ENCODE measurements around the gene NAT14. TPM values are rescaled to one million over a fixed set of nuclear protein-coding genes. Genes with fewer than 3 reads are reported as not detected.

NAT14 gene
- total and polyA plus RNA-seq, 7 experiments from 2014 or later: 1.7 to 12.8 (median 3.5) TPM

DNA sequence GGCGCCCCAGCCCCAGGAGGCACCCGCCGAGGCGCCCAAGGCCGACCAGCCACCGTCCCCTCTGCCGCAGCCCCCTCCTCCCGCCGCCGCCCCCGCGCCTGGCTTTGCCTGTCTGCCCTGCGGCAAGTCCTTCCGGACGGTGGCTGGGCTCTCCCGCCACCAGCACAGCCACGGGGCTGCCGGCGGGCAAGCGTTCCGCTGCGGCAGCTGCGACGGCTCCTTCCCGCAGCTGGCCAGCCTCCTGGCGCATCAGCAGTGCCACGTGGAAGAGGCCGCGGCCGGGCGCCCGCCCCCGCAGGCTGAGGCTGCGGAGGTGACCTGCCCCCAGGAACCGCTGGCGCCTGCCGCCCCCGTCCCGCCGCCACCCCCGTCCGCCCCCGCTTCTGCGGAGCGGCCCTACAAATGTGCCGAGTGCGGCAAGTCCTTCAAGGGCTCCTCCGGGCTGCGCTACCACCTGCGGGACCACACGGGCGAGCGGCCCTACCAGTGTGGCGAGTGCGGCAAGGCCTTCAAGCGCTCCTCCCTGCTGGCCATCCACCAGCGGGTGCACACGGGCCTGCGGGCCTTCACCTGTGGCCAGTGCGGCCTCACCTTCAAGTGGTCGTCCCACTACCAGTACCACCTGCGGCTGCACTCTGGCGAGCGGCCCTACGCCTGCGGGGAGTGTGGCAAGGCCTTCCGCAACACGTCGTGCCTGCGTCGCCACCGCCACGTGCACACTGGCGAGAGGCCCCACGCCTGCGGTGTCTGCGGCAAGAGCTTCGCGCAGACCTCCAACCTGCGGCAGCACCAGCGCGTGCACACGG, 2.6 kb upstream of the NAT14 start:
- H3K9me3 ChIP-seq (ENCODE audit: control insufficient read depth in 2 of 3, low read length in 3 of 3): no peaks in the 10 kb centered on the region
- no peaks in the 10 kb centered on the region for H3K27me3 ChIP-seq (ENCODE audit: control insufficient read depth in 2 of 2, insufficient read depth in 2 of 2, low read length in 2 of 2)
- peaks cover 0 to 21% (median 0%) of the 10 kb centered on the region in 3 experiments for H3K36me3 ChIP-seq (ENCODE audit: control insufficient read depth in 2 of 3, insufficient read depth in 3 of 3, low read length in 3 of 3)
- H3K27ac Mint-ChIP-seq: no peak overlapping the region
- peaks cover 17 to 22% of the 10 kb centered on the region in 2 donors for H3K4me1 ChIP-seq (ENCODE audit: control insufficient read depth in 2 of 2, insufficient read depth in 2 of 2, low read length in 2 of 2)
- ChIA-PET CTCF (no interaction called here), POLR2A (no interaction called here)
- DNase-seq (no peak), ATAC-seq (no peak)
- H3K27me3 Mint-ChIP-seq: no peaks in the 10 kb centered on the region
- no peak overlapping the region for H3K4me3 ChIP-seq (ENCODE audit: low read length)
- H3K4me3 Mint-ChIP-seq: peak overlapping the region in 1 of 10 donors; percentile 59
- no peak overlapping the region for H3K27ac ChIP-seq (ENCODE audit: low read depth, low read length)
- peaks cover 20 to 46% (median 28%) of the 10 kb centered on the region in 7 donors for H3K4me1 Mint-ChIP-seq
- intact Hi-C loops (cut with micrococcal nuclease): no loop called here
- peaks cover 0 to 2% (median 0%) of the 10 kb centered on the region in 11 donors for H3K9me3 Mint-ChIP-seq
- peaks cover 0 to 8% (median 1%) of the 10 kb centered on the region in 5 donors for H3K36me3 Mint-ChIP-seq

GRCh38 chr19:55482967-55483705, 1.9 kb upstream of the NAT14 start:
- Histone ChIP-seq H3K9me3 (ENCODE audit: control insufficient read depth in 2 of 3, low read length in 3 of 3) (no peaks in the 10 kb centered on the region), H3K4me1 (ENCODE audit: control insufficient read depth in 2 of 2, insufficient read depth in 2 of 2, low read length in 2 of 2) (peaks cover 12 to 15% of the 10 kb centered on the region in 2 donors), H3K27ac (ENCODE audit: low read depth, low read length) (no peak overlapping the region), H3K27me3 (ENCODE audit: control insufficient read depth in 2 of 2, insufficient read depth in 2 of 2, low read length in 2 of 2) (no peaks in the 10 kb centered on the region), H3K36me3 (ENCODE audit: control insufficient read depth in 2 of 3, insufficient read depth in 3 of 3, low read length in 3 of 3) (peaks cover 0 to 21% (median 0%) of the 10 kb centered on the region in 3 experiments), H3K4me3 (ENCODE audit: low read length) (no peak overlapping the region)
- ATAC-seq (no peak), DNase-seq (no peak)
- Mint-ChIP-seq H3K27me3 (no peaks in the 10 kb centered on the region), H3K27ac (no peak overlapping the region), H3K4me1 (peaks cover 14 to 39% (median 23%) of the 10 kb centered on the region in 7 donors), H3K4me3 (peak overlapping the region in 3 of 10 donors; percentile 29 to 59 (median 29)), H3K36me3 (peaks cover 0 to 8% (median 1%) of the 10 kb centered on the region in 5 donors), H3K9me3 (peaks cover 0 to 2% (median 0%) of the 10 kb centered on the region in 11 donors)
- ChIA-PET POLR2A (no interaction called here), CTCF (no interaction called here)
- intact Hi-C loops (cut with micrococcal nuclease): no loop called here

- ChIA-PET CTCF (interaction anchor here (1.1 kb wide), 1 partner anchor 140 kb away, joined by 3 read pairs; the partner anchor contains the start of gene ZNF784), POLR2A (interaction anchor here (0.6 to 1.6 kb wide), 4 partner anchors 8 to 143 kb away, joined by 3 to 5 read pairs (median 4); partner anchors contain the start of gene ZNF628)
- H3K4me3 ChIP-seq (ENCODE audit: low read length): peak overlapping the region; percentile 75
- intact Hi-C loops (cut with micrococcal nuclease): loop anchor here in 1 of 2 donors (2.0 kb wide), 1 partner anchor 19 kb away; no protein-coding TSS in a partner anchor
- H3K4me3 Mint-ChIP-seq: peak overlapping the region; percentile 29 to 89 (median 72)
- H3K36me3 Mint-ChIP-seq: peaks cover 0 to 6% (median 1%) of the 10 kb centered on the region in 5 donors
- DNase-seq: no peak
- no peaks in the 10 kb centered on the region for H3K9me3 ChIP-seq (ENCODE audit: control insufficient read depth in 2 of 3, low read length in 3 of 3)
- H3K27me3 Mint-ChIP-seq: no peaks in the 10 kb centered on the region
- H3K27ac ChIP-seq (ENCODE audit: low read depth, low read length): peak overlapping the region; percentile 63
- no peaks in the 10 kb centered on the region for H3K27me3 ChIP-seq (ENCODE audit: control insufficient read depth in 2 of 2, insufficient read depth in 2 of 2, low read length in 2 of 2)
- peaks cover 12 to 13% of the 10 kb centered on the region in 2 donors for H3K4me1 ChIP-seq (ENCODE audit: control insufficient read depth in 2 of 2, insufficient read depth in 2 of 2, low read length in 2 of 2)
- H3K9me3 Mint-ChIP-seq: peaks cover 0 to 2% (median 0%) of the 10 kb centered on the region in 11 donors
- no peak for ATAC-seq
- H3K27ac Mint-ChIP-seq: peak overlapping the region in 4 of 9 donors; percentile 17 to 64 (median 46)
- peaks cover 9 to 31% (median 16%) of the 10 kb centered on the region in 7 donors for H3K4me1 Mint-ChIP-seq
- peaks cover 0 to 21% (median 0%) of the 10 kb centered on the region in 3 experiments for H3K36me3 ChIP-seq (ENCODE audit: control insufficient read depth in 2 of 3, insufficient read depth in 3 of 3, low read length in 3 of 3)
Observed at GRCh38 chr19:55483706-55484592, 1.0 kb upstream of the NAT14 start.

DNA sequence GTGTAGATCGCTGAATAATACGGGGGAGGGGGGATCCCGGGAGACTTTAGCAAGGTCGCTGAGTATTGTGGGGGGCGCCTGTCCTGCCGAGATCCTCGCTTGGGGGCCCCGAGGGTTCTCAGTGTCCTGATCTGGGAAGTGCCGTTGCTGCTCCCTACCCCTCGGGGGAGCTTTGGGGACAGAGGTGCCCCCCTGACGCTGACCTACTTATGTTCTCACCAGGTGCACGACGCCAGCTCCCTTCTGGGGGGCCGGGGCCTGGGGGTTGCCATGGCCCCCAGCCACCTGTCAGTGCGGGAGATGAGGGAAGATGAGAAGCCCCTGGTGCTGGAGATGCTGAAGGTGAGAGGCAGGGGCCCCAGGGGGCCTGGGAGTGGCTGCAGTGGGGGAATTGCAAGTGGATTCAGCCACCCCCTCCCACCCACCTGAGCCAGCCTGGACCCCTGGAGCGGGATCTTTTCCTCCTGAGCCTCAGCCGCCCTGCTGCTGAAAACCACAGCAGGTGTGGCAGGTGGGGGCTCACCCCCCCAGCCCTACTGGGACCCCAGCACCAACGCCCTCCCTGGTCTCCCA, 537 bp downstream of the NAT14 start:
- Histone ChIP-seq H3K4me3 (ENCODE audit: low read length) (peak overlapping the region; percentile 75), H3K36me3 (ENCODE audit: control insufficient read depth in 2 of 3, insufficient read depth in 3 of 3, low read length in 3 of 3) (peaks cover 0 to 21% (median 0%) of the 10 kb centered on the region in 3 experiments), H3K9me3 (ENCODE audit: control insufficient read depth in 2 of 3, low read length in 3 of 3) (no peaks in the 10 kb centered on the region), H3K4me1 (ENCODE audit: control insufficient read depth in 2 of 2, insufficient read depth in 2 of 2, low read length in 2 of 2) (peaks cover 12 to 13% of the 10 kb centered on the region in 2 donors), H3K27me3 (ENCODE audit: control insufficient read depth in 2 of 2, insufficient read depth in 2 of 2, low read length in 2 of 2) (no peaks in the 10 kb centered on the region), H3K27ac (ENCODE audit: low read depth, low read length) (peak overlapping the region; percentile 63)
- ATAC-seq (peak; percentile 2), DNase-seq (peak in 1 of 9 donors; percentile 20)
- Mint-ChIP-seq H3K4me3 (peak overlapping the region; percentile 72 to 89 (median 78)), H3K36me3 (peaks cover 0 to 1% (median 0%) of the 10 kb centered on the region in 5 donors), H3K27me3 (no peaks in the 10 kb centered on the region), H3K4me1 (peaks cover 5 to 18% (median 9%) of the 10 kb centered on the region in 7 donors), H3K27ac (peak overlapping the region in 8 of 9 donors; percentile 44 to 93 (median 86)), H3K9me3 (no peaks in the 10 kb centered on the region)
- CTCF ChIA-PET: interaction anchor here (0.6 to 1.1 kb wide), 4 partner anchors 18 to 357 kb away, joined by 3 read pairs; partner anchors contain the start of gene ZNF784
- intact Hi-C loops (cut with micrococcal nuclease): loop anchor here (1.0 to 2.0 kb wide), 3 partner anchors 9 to 18 kb away; partner anchors contain the start of gene ZNF628 (in 2 of the 2)
- POLR2A ChIA-PET: interaction anchor here (0.6 to 1.6 kb wide), 7 partner anchors 9 to 375 kb away, joined by 3 to 5 read pairs (median 4); partner anchors contain the start of gene ZNF628

- ChIA-PET POLR2A (interaction anchor here (0.7 to 1.6 kb wide), 3 partner anchors 9 to 18 kb away, joined by 3 to 5 read pairs (median 3); partner anchors contain the start of gene ZNF628), CTCF (interaction anchor here (0.9 to 1.4 kb wide), 2 partner anchors 17 to 18 kb away, joined by 3 read pairs; no protein-coding TSS in a partner anchor)
- peak overlapping the region; percentile 56 to 89 (median 78) for H3K4me3 Mint-ChIP-seq
- Histone ChIP-seq H3K4me3 (ENCODE audit: low read length) (no peak overlapping the region), H3K36me3 (ENCODE audit: control insufficient read depth in 2 of 3, insufficient read depth in 3 of 3, low read length in 3 of 3) (peaks cover 0 to 17% (median 0%) of the 10 kb centered on the region in 3 experiments), H3K27me3 (ENCODE audit: control insufficient read depth in 2 of 2, insufficient read depth in 2 of 2, low read length in 2 of 2) (no peaks in the 10 kb centered on the region), H3K27ac (ENCODE audit: low read depth, low read length) (peak overlapping the region; percentile 63), H3K4me1 (ENCODE audit: control insufficient read depth in 2 of 2, insufficient read depth in 2 of 2, low read length in 2 of 2) (peaks cover 12 to 13% of the 10 kb centered on the region in 2 donors), H3K9me3 (ENCODE audit: control insufficient read depth in 2 of 3, low read length in 3 of 3) (no peaks in the 10 kb centered on the region)
- no peaks in the 10 kb centered on the region for H3K27me3 Mint-ChIP-seq
- DNase-seq (no peak), ATAC-seq (no peak)
- H3K9me3 Mint-ChIP-seq: no peaks in the 10 kb centered on the region
- peak overlapping the region; percentile 8 to 93 (median 83) for H3K27ac Mint-ChIP-seq
- H3K36me3 Mint-ChIP-seq: peaks cover 0 to 1% (median 0%) of the 10 kb centered on the region in 5 donors
- H3K4me1 Mint-ChIP-seq: peaks cover 5 to 16% (median 9%) of the 10 kb centered on the region in 7 donors
- intact Hi-C loops (cut with micrococcal nuclease): no loop called here
Observed at GRCh38 chr19:55486043-55486970, 1.3 kb downstream of the NAT14 start.

All from naive thymus-derived CD4-positive, alpha-beta T cell (primary cell).